NT2/D1 (cell line): ENCODE data around the gene NPIPB2.
"Not testable (repeated sequence)": the region's sequence is repeated elsewhere in the genome, so short reads cannot be mapped to it uniquely, and the experiment has no call there.

Experiments
- SUZ12 ChIP-seq: IDR thresholded peaks from 2 replicates; pipeline ENCODE4 v1.6.1; 2011; ENCODE audit not compliant: insufficient read length, insufficient read depth; ENCODE audit errors: extremely low read depth
- YY1 ChIP-seq: IDR thresholded peaks from 2 replicates; pipeline ENCODE4 v1.6.1; 2011; ENCODE audit not compliant: insufficient read length, insufficient read depth
- ZNF274 ChIP-seq: IDR thresholded peaks from 2 replicates; pipeline ENCODE4 v1.6.1; 2011; ENCODE audit warnings: mild to moderate bottlenecking, low read depth, low read length

DNA sequence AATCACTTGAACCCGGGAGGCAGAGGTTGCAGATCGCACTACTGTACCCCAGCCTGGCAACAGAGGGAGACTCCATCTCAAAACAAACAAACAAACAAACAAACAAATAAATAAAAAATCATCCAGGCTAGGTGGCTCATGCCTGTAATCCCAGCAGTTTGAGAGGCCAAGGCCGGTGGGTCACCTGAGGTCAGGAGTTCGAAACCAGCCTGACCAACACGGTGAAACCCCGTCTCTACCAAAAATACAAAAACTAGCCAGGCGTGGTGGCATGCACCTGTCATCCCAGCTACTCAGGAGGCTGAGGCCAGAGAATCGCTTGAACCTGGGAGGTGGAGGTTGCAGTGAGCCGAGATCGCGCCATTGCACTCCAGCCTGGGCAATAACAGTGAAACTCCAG, 21.1 kb upstream of the NPIPB2 start:
- not testable (repeated sequence) for TF ChIP-seq ZNF274, YY1, SUZ12
